GM10847 (cell line): ENCODE data around the gene CAPSL.

Experiments
- POLR2A ChIP-seq: IDR thresholded peaks from 2 replicates; pipeline ENCODE4 v1.6.1; 2011; ENCODE audit not compliant: insufficient read length; ENCODE audit errors: extremely low read depth

Gene CAPSL

DNA sequence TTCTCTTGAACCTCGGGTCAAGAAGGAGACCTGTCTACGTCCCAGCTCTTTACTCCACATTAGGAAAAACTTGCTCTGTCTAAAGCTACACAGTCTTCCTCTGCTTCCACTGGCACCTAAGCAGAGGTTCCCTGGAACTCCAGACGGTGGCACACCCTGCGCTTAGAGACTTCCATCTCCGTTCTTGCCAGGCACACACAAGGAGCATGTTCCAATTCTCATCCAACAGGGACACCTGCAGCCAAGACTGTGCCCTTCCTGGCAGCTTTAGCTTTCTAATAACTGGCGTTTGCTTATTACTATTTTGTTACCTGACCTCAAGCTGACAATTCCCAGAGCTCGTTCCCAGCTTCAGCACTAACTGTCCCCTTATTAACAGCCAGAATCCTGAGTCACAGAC is 16.0 kb downstream of the CAPSL start:
- no peak for TF ChIP-seq POLR2A

DNA sequence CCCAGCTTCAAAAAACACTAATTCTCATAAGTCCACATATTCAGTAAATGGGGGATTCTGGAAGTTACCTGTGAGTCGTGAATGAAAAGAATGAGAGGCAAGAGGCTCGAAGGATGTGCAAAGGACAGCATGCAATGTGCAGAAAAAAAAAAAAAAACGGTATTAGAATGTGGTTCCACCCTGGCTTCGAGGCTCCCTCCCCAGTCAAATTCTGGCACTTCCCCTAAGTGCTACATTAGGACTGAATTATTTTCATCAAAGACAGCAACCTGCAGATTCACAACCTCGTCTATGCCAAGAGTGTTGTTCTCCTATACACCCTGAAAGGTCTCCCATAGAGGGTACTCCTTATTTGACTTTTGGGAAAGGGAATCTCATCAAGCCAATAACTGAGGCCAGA is 16.5 kb downstream of the CAPSL start:
- TF ChIP-seq POLR2A, result no peak

DNA sequence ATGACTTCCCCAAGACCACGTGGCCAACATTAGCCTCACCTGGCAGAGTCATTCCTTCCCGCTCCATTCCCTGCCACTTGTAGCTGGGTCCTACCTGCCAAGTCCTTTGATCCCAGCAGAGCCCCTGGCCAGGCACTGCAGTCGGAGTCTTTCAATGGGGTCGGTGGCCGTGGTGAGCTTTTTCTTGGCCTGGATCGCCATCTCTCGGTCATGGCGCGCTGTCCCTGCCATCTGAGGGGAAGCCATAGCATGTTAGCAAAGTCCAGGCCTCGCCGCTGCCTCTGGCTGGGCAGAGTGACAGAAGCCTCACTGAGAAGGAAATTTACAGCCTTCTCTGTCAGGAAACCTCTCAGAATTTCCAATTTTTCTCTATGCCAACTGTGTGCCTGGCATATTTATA is 17.5 kb downstream of the CAPSL start:
- no peak for TF ChIP-seq POLR2A

DNA sequence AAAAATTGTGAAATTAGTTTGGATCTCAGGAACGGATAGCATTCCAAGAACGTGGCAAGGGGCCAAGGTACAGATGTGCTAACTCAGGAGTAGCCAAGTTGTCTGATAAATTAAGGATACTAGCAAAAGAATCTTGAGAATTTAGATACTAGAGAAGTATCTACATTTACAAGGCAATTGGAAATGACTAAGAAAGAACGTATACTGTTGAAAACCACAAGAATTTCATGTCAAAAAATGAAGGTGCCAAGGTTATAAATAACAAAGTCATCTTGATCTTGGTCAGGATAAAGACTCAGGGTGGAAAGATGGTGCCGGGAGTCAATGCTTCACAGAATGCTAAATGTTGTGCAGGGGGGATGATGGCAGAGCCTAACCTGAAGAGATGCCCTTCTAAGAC is 19.2 kb downstream of the CAPSL start:
- TF ChIP-seq POLR2A, result no peak

DNA sequence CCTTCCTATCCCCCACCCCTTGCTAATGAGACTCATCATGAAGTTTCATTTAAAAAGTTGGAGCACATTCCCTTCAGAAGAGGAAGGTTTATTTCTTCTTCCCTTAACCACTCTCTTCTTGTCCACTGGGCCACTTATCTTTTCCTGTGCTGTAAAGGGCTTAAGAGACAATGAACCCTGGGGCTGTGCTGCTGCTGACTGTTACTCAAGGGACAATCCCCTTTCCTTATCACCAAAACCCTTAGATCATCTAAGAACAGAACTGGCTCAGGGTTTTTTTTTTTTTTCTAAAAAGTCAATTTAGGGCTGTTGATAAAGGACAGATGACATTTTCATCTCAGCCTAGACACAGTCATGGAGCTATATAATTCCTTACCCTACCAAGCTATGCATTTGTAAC is 29.6 kb downstream of the CAPSL start:
- no peak for TF ChIP-seq POLR2A

DNA sequence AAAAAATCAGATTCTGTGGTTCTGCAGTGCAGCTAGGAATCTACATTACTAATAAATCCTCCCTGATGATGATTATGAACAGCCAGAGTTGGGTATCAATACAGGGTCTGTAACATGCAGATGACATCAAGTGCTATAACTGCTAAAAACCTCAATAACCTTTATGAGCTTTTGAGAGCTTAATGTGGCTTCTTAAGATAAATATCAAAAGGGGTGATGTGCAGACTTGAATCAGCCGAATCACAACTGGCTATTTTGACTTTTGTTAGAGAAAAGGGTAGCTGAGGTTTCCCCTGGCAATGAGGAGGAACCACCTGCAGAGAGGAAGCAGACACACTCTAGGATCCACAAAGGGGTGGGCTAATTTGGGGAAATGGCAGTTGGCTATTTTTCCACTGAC is 30.2 kb downstream of the CAPSL start:
- TF ChIP-seq POLR2A, result no peak

DNA sequence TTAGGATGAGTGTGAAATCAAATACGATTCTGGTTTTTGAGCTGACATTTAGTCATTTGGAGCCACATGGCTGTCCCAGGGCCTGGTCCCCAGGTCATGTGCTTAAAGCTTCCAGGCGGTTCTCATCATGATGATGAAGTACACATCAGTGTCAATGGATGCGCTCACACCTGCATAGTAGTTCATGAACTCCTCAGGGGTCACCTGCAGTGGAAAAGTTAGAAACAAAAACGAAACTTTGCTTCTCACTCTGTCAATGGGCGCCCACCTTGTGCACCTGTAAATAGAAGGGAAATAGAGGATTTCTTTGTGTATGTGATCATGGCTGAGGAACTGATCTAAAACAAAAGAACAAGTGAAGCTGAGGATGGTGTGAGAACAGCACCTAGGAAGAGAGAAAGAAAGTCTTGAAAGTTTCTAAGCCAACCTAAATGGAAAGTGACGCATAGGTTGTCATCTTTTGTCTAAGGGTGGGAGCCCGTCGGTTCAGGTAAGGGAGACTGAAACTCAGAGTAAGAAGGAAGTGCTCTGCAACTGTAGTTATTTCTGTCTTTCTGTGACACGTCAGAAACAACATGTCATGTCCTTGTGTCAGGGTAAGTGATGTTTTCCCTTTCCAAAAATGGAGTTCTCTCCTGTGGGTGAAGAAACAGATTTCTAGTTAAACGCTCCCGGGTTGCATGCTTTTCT is 33.8 kb downstream of the CAPSL start:
- TF ChIP-seq POLR2A, result no peak

GRCh38 chr5:35903631-35904203 is 34.7 kb downstream of the CAPSL start:
- no peak for TF ChIP-seq POLR2A

GRCh38 chr5:35902046-35902672 is 36.3 kb downstream of the CAPSL start:
- no peak for TF ChIP-seq POLR2A

- no peak for TF ChIP-seq POLR2A
These were observed 37.3 kb downstream of the CAPSL start for GRCh38 chr5:35900972-35901695.

GRCh38 chr5:35899800-35900199 is 38.6 kb downstream of the CAPSL start:
- no peak for TF ChIP-seq POLR2A

GRCh38 chr5:35898952-35899660 is 39.3 kb downstream of the CAPSL start:
- TF ChIP-seq POLR2A, result no peak

DNA sequence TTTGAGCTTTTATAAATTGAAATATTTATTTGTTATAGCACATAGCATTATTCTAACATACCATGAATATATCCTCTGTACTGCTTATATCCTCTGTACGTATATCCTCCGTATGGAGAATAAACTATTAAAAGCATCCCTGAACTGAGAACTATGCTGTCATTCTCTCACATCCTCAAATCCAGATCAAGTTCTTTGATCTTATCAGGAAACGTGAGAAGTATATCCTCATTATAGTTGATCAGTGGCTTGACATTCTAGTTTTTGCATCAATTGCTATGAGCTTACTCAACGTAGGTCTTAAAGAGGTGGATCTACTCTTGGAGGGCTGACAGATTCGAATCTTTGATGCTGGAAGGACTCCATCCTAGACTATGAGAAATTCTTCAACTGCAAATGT is 44.3 kb downstream of the CAPSL start:
- no peak for TF ChIP-seq POLR2A

- TF ChIP-seq POLR2A, result no peak
These were observed 48.1 kb downstream of the CAPSL start for GRCh38 chr5:35890021-35891020.
